GM12873 (cell line): ENCODE results near the gene PIGU.

Source experiments
- TF ChIP-seq, protein P1 (sequence below): IDR thresholded peaks from 2 replicates; pipeline ENCODE4 v1.5.1; 2012; ENCODE audit warnings: low read depth, mild to moderate bottlenecking, moderate library complexity, low read length, control low read depth; ENCODE audit not compliant: insufficient read depth; ENCODE audit errors: missing control alignments

The PIGU gene

GRCh38 chr20:34708621-34709043 lies 31.7 kb upstream of the PIGU start:
- TF ChIP-seq, protein P1, sequence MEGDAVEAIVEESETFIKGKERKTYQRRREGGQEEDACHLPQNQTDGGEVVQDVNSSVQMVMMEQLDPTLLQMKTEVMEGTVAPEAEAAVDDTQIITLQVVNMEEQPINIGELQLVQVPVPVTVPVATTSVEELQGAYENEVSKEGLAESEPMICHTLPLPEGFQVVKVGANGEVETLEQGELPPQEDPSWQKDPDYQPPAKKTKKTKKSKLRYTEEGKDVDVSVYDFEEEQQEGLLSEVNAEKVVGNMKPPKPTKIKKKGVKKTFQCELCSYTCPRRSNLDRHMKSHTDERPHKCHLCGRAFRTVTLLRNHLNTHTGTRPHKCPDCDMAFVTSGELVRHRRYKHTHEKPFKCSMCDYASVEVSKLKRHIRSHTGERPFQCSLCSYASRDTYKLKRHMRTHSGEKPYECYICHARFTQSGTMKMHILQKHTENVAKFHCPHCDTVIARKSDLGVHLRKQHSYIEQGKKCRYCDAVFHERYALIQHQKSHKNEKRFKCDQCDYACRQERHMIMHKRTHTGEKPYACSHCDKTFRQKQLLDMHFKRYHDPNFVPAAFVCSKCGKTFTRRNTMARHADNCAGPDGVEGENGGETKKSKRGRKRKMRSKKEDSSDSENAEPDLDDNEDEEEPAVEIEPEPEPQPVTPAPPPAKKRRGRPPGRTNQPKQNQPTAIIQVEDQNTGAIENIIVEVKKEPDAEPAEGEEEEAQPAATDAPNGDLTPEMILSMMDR = peak; percentile 69

DNA sequence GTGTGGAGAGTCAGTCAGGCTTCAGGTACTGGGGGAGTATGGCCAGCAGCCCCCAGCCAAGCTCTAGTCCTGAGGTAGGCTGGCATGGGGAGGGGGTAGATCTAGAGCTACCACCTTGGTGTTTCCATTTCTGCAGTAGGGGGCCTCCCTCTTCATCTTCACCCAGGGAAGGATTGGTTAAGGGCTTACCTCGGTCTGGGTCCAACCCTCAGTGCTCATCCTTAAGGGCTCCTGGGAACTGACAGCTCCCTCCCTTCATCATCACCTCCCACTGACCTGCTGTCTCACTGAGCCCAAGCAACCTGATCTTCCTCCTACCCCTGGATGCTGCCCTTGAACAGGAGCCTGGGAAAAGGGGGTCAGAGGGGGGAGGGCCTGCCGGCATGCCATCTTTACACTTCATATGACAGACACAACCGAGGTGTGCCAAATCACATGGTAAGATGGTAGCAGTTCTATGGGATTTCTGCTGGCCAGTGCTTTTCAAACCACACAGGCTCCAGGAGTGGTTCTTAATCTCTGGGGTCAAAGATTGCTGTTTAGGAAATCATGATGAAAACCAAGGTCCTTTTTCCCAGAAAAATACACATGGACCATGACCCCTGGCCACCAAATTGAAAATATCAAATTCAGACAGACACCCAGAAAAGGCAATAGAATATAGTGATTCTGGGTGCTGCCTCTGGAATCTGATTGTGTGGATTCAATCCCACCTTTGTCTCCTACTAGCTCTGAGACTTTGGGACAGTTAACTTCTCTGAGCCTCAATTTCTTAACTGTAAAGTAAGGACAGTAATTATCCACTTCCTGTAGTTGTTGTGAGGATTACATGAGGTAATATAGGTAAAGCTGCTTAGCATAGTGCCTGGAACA lies 30.3 kb upstream of the PIGU start:
- TF ChIP-seq, protein P1 = no peak

DNA sequence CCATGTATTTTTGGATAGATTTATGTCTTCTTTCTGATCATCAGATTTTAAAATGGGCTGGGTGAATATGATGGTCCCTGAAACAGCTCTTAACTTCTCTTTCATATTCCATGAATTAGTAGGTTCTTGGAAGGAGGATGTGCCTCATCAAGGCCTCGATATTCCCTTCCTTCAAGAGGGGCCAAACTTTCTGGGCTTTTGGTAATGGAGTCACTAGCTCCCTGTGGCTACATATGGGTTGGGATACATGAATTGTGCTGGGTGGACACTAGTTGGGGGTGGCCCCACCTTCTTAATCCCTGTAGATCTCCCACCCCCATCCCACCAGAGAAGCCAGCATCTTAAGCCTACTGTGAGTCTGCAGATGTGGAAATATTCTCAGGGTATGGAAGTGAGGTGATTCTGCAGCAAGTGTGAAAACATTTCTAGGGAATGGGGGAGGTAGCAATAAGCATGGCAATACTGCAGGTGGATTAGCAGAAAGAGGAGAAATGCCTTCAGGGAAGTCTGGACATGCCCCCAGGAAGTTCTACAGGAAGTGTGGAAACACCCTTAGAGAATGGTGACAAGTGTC lies 29.5 kb upstream of the PIGU start:
- TF ChIP-seq, protein P1 = no peak

DNA sequence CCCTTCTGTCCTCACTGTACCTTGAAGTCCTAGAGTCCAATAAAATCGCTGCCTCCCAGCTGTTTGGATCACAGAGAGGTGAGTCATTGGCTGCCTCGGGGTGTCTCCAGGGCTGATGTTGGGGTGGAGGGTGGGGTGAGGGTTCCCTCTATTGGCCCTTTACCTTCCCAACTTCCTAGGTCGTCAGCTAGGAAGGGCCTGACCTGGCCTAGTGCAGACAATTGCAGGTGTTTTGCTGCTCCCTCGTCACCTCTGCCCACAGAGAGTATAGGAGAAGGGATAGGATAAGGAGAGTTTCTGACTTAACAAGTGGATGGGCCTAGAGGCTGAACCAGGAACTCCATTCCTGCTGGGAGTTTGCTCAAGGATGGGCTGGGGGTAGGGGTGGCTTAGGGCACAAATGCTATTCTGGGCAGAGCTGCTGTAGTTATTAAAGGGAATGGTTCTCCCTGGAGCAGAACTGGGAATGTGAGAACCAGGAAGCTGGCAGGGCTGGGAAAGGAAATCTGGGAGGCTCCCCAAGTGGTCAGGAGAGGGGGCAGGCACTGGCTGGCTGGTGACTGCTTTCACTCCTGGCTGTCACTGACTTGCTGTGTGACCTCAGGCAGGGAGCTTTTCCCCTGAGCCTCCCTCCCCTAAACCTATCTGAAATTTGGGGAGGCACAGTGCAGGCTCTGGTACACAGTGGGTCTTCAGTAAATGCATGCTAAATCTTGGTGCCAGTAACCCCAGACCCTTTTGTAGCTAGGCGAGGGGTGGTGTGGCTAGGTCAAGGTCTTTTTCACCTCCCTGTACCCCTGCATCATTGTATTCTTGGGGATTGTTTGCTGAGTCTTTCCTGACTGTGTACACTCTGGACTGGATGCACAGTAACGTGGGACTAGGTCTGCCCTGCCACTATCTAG lies 28.8 kb upstream of the PIGU start:
- TF ChIP-seq, protein P1 = peak; percentile 16

DNA sequence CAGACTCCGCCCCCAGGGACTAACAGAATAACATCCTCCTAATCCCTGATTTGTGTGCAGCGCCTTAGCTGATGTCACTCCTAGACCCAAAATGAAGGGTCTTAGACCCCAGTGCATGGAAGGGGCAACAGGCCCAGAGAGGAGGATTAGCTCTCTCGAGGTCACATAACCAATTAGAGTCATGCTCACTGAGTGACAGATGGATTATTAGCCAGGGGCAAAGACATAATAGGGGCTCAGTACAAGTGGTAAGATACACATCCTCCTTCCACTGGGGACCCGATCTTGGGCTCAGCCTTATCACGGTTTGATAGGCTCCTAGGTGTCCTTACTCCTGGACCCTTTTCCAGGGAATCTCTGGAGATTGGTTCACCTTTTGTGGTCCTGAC lies 28.1 kb upstream of the PIGU start:
- TF ChIP-seq, protein P1 = no peak

DNA sequence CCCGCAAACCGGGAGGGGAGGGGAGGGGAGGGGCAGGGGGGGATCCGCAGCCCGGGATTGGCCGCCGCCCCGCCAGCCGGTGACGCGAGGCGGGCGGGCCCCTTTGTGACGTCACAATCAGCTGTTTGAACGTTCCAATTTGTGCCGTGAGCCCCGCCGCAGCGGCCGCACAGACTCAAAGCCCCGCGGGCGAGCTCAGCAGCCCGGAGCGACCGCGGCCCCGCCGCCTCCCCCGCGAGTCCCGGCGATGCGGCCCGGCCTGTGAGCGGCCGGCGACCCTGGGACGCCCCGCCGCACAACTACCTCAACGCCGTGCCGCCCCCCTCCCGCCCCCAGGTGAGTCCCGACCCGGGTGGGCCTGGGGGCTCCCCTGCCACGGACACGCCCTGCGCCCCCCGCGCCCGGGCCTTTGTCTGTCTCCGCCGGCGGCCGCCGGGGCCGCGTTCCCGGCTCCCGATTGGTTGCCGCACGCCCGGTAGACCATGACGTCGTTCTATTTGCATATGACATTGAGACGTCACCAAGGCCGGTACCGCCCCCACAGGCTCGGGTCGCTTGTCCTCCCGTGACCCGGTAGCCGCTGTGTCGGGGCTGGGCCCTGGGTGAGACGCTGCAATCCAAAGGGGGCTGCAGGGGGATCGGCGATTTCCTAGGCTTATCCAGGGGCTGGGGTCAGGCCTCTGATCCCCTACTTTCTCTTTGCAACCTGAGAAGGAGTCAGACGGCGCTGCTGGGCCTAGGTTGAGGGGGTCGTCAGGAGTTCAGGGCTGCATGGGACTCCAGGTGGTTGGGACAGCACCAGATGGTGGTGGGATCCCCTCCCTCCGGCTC lies 27.5 kb upstream of the PIGU start, which contains the start of gene TP53INP2:
Gene TP53INP2 (plus strand): TSS at position 168 of the 831 bp plus-strand sequence. CDS start 4,396 bp downstream, outside the sequence.
- TF ChIP-seq, protein P1 = no peak
